ENCODE measurements around the gene CDH13. TPM values are rescaled to one million over a fixed set of nuclear protein-coding genes. Genes with fewer than 3 reads are reported as not detected.

The CDH13 gene
- total RNA-seq, 4 donors from 2014 or later, result 3.4 to 14.8 (median 6.5) TPM

DNA sequence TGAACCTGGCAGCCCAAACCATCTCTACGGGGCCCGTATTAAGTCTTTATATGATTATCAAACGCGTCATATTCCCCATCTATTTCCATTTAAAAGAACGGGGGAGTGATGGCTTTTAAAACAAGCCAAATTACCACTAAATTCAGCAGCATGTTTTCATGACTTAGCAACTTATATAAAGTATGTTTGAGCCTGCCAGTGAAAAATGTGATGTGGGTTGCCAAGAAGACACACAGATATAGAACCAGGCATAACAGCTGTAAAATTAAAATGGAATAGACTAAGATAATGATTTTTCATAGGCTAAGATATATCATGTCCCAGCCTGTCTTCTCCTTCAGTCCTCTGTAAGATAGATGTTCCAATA is 1136.2 kb downstream of the CDH13 start:
- no peak overlapping the region for H3K27ac ChIP-seq
- H3K36me3 ChIP-seq, result no peaks in the 10 kb centered on the region
- no peaks in the 10 kb centered on the region for H3K4me1 ChIP-seq
- no peak for TF ChIP-seq POLR2A (IDR thresholded peaks at IDR 0.05)
- TF ChIP-seq, protein P1, sequence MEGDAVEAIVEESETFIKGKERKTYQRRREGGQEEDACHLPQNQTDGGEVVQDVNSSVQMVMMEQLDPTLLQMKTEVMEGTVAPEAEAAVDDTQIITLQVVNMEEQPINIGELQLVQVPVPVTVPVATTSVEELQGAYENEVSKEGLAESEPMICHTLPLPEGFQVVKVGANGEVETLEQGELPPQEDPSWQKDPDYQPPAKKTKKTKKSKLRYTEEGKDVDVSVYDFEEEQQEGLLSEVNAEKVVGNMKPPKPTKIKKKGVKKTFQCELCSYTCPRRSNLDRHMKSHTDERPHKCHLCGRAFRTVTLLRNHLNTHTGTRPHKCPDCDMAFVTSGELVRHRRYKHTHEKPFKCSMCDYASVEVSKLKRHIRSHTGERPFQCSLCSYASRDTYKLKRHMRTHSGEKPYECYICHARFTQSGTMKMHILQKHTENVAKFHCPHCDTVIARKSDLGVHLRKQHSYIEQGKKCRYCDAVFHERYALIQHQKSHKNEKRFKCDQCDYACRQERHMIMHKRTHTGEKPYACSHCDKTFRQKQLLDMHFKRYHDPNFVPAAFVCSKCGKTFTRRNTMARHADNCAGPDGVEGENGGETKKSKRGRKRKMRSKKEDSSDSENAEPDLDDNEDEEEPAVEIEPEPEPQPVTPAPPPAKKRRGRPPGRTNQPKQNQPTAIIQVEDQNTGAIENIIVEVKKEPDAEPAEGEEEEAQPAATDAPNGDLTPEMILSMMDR (IDR thresholded peaks at IDR 0.05), result no peak
- intact Hi-C loops (cut with DNase I), result no loop called here
- H3K4me3 ChIP-seq (replicated peaks in 1 of 3), result no peak overlapping the region
- DNase-seq, result no peak
- H3K9me3 ChIP-seq, result no peaks in the 10 kb centered on the region
- no peaks in the 10 kb centered on the region for H3K27me3 ChIP-seq
- WGBS, 2 donors, result 89% methylated on average over 5 of the region's 5 CpGs

DNA sequence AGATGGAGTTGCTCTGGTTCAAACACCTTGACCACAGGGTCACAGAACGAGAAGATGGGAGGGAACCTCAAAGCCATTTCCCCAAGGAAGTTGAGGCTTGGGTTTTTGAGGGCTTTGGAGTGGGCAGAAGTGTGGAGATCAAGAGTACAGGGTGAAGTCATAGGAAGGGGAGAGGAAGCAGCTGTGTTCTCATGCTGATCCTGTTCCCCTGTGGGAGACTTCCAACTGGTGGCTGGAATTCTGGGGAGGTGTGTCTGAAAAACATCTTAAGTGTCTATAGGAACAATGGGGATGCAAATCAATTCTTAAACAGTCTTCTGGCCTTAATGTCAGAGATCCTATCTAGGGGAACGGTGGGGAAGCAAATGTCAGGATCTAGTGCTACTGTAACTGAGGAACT is 1142.2 kb downstream of the CDH13 start:
- Histone ChIP-seq H3K27ac (no peak overlapping the region), H3K4me1 (peaks cover 8 to 20% of the 10 kb centered on the region in 2 donors), H3K36me3 (no peaks in the 10 kb centered on the region), H3K4me3 (replicated peaks in 1 of 3) (no peak overlapping the region), H3K9me3 (no peaks in the 10 kb centered on the region), H3K27me3 (no peaks in the 10 kb centered on the region)
- 59 to 66% methylated on average over 2 of the region's 2 CpGs for WGBS, 2 donors
- no peak for DNase-seq
- TF ChIP-seq, protein P1 (IDR thresholded peaks at IDR 0.05), result no peak
- no peak for TF ChIP-seq POLR2A (IDR thresholded peaks at IDR 0.05)
- intact Hi-C loops (cut with DNase I), result no loop called here

DNA sequence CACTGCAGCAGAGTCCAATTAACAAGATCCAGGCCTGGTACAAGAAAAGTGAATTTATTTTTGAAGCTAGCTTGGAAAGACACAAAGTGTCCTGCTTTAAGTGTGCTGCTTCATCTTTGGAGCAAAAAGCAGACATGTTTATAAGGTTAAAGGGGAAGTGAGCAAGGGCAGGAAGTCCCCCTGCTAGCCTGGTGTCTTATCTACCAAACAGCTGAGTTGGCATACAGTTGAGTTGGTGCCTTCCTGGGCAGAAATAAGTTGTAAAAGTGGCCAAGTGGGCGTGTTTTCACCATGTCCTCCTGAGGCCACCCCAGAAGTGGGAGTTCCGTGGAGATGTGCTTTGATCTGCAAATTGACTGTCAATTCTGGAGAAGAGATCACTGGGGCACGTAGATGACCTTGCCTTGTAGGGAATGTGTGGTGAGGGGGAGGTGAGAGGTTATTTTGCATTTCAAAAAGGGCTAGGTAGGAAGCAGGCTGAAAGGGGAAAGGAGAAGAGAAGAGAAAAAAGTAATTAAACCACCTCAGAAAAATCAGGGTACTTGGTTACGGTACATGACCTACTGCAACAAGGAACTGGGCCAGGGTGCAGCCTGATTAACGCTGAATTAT is 1142.7 kb downstream of the CDH13 start:
- WGBS, 2 donors, result 56 to 72% methylated on average over 5 of the region's 5 CpGs
- TF ChIP-seq, protein P1 (IDR thresholded peaks at IDR 0.05), result no peak
- no peak for TF ChIP-seq POLR2A (IDR thresholded peaks at IDR 0.05)
- Histone ChIP-seq H3K9me3 (no peaks in the 10 kb centered on the region), H3K27me3 (no peaks in the 10 kb centered on the region), H3K4me1 (peaks cover 8 to 20% of the 10 kb centered on the region in 2 donors), H3K36me3 (no peaks in the 10 kb centered on the region), H3K27ac (no peak overlapping the region), H3K4me3 (replicated peaks in 1 of 3) (no peak overlapping the region)
- no peak for DNase-seq
- intact Hi-C loops (cut with DNase I), result no loop called here

DNA sequence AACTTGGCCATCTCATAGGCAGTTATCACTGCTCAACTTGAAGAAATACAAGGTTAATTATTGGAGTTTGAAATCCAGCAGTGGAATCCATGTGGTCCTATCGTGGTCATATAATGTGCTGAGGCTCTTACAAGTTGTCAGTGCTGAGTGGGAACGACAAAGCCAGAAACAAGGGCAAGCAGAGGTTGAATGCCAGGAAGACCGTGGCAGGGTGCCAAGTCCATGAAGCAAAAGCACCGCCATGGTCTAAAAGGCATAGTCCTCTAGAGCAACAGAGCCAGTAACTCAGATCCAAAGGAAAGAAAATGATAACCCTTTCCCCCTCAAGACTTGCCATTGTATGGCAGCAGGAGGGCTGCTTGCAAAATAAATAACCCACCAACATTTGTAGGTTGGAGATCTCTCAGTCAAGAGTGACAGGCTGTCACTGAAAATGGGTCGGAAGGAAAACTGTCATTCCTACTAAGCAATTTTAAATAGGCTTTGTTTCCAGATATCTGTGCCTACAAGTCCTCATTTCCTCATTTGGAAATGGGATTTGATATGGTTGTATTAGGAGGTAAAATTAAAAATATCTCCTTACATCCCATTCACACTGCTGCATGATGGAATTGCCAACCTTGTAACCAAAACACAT is 1144.7 kb downstream of the CDH13 start:
- H3K4me1 ChIP-seq, result peaks cover 8 to 20% of the 10 kb centered on the region in 2 donors
- DNase-seq, result peak; percentile 89 to 93
- H3K4me3 ChIP-seq (replicated peaks in 1 of 3), result no peak overlapping the region
- TF ChIP-seq, protein P1 (IDR thresholded peaks at IDR 0.05), result no peak
- no peak for TF ChIP-seq POLR2A (IDR thresholded peaks at IDR 0.05)
- H3K9me3 ChIP-seq, result no peaks in the 10 kb centered on the region
- intact Hi-C loops (cut with DNase I), result no loop called here
- peak overlapping the region in 1 of 3 donors; percentile 7 for H3K27ac ChIP-seq
- H3K27me3 ChIP-seq, result no peaks in the 10 kb centered on the region
- H3K36me3 ChIP-seq, result no peaks in the 10 kb centered on the region
- WGBS, 2 donors, result 23 to 28% methylated on average over 5 of the region's 5 CpGs

DNA sequence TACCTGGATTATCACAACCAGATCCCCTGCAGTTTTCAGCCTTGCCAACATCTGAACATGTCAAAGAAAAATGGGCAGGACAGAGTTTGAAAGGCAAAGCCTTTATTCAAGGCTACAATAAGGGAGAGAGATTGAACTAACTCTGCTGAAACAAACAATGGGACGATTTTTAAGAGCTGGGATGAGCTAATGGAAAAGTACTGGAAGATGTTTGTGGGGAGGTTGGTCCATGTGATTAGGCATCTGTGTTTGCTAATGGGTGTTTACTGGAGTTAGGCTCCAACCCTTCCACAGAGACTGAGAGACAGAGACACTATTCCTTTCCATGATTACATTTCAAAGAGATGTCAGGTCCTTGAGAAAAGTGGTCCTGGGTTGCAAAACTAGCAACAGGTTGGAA is 1146.0 kb downstream of the CDH13 start:
- no peak overlapping the region for H3K27ac ChIP-seq
- H3K4me3 ChIP-seq (replicated peaks in 1 of 3), result no peak overlapping the region
- no peak for DNase-seq
- no peaks in the 10 kb centered on the region for H3K9me3 ChIP-seq
- TF ChIP-seq, protein P1 (IDR thresholded peaks at IDR 0.05), result no peak
- no peak for TF ChIP-seq POLR2A (IDR thresholded peaks at IDR 0.05)
- no peaks in the 10 kb centered on the region for H3K27me3 ChIP-seq
- H3K36me3 ChIP-seq, result no peaks in the 10 kb centered on the region
- WGBS, 2 donors, result 51 to 79% methylated on average over 1 of the region's 1 CpG
- intact Hi-C loops (cut with DNase I), result no loop called here
- peaks cover 8 to 20% of the 10 kb centered on the region in 2 donors for H3K4me1 ChIP-seq

Data from thyroid gland (tissue), 4 donors.